Measurements from ENCODE around the gene PRAMEF8.
"Not testable (repeated sequence)": the region's sequence is repeated elsewhere in the genome, so short reads cannot be mapped to it uniquely, and the experiment has no call there.

PRAMEF8 gene

GRCh38 chr1:13285037-13285436 lies at the start of gene PRAMEF8:
Gene PRAMEF8, minus strand, starts transcription at chr1:13285137. Its CDS starts 1,046 bp downstream, at chr1:13284091.
- DNase-seq (ENCODE audit: low read depth in 2 of 2), result not testable (repeated sequence)

DNA sequence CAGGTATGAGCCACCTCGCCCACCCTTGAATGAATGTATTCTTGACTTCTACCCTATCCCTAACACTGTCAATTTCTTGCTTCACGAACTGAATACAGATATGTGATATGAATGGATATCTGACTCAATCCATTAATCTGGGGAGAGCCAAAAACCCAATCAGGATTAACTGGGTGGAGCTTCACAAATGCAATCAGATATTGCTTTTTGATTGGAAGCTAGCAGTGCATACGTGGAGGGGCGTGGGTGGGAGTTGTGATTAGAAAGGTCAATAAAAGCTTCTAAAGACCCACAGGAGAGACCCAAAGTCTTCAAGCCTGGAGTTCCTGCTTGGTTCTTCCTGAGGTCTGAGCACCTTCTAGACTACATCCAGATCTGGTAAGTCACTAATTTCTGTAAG lies 30.3 kb upstream of the PRAMEF8 start, which contains the start of gene PRAMEF15:
PRAMEF15 (plus strand) TSS at position 301 of the 400 bp plus-strand sequence. CDS start 2,827 bp downstream, outside the sequence.
- not testable (repeated sequence) for DNase-seq (ENCODE audit: low read depth in 2 of 2)

DNA sequence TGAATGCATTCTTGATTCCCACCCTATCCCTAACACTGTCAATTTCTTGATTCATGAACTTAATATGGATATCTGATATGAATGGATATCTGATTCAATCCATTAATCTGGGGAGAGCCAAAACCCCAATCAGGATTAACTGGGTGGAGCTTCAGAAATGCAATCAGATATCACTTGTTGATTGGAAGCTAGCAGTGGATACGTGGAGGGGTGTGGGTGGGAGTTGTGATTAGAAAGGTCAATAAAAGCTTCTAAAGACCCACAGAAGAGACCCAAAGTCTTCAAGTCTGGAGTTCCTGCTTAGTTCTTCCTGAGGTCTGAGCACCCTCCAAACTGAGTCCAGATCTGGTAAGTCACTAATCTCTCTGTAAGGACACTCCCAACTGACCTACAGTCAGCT lies 18.3 kb upstream of the PRAMEF8 start, which contains the start of gene PRAMEF33:
PRAMEF33 (plus strand) TSS at position 301 of the 400 bp plus-strand sequence. CDS start 2,416 bp downstream, outside the sequence.
- DNase-seq (ENCODE audit: low read depth in 2 of 2), result not testable (repeated sequence)

DNA sequence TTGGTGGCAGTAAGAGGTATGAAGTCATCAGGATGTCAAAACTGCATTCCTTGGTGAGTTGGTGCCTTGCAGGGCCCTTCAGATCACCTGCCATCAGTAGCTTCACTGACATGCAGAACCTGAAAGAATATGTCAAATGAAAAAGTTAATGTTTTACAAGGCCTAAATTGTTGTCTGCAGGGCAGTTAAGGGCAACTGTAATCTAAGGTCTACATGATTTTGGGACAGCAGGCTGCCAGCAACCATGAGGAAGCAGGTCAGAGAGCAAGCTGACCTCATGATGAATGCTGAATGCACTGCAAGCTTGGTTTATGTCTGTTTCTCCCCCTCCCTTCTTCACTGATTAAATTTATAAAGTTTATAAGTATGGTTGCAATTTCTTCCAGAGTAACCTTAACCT lies 17.3 kb upstream of the PRAMEF8 start:
- not testable (repeated sequence) for DNase-seq (ENCODE audit: low read depth in 2 of 2)

DNA sequence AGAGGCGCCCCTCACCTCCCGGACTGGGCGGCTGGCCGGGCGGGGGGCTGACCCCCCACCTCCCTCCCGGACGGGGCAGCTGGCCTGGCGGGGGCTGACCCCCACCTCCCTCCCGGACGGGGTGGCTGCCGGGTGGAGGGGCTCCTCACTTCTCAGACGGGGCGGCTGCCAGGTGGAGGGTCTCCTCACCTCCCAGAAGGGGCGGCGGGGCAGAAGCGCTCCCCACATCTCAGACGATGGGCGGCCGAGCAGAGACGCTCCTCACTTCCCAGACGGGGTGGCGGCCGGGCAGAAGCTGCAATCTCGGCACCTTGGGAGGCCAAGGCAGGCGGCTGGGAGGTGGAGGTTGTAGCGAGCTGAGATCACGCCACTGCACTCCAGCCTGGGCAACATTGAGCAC lies 13.8 kb upstream of the PRAMEF8 start:
- not testable (repeated sequence) for DNase-seq (ENCODE audit: low read depth in 2 of 2)

DNA sequence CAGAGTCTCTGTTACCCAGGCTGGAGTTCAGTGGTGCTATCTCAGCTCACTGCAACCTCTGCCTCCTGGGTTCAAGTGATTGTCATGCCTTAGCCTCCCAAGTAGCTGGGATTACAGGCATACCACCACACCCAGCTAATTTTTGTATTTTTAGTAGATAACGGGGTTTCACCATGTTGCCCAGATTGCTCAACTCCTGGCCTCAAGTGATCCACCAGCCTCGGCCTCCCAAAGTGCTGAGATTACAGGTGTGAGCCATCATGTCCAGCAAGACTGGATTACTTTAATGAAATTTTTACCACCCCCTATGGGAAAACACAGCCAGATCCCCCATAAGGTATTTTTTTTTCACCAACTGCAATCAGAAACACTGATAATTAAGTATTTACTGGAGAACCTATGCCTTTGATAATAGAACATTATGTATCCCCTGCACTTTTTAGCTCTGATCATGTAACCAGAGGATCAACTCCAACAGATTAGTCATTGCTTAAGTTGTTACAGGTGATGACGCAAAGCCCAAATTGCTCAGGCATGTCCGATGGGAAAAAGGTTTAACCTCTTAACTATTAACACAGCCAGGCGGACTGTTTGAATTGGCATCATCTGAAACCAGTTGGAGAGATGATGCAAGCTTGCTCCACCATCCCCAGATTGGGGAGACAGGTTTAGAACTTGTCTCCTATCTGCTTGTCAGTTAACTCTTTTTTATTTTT lies 12.4 kb upstream of the PRAMEF8 start:
- DNase-seq (ENCODE audit: low read depth in 2 of 2), result not testable (repeated sequence)

GRCh38 chr1:13289030-13289429 lies 4.1 kb upstream of the PRAMEF8 start:
- not testable (repeated sequence) for DNase-seq (ENCODE audit: low read depth in 2 of 2)

- DNase-seq (ENCODE audit: low read depth in 2 of 2), result not testable (repeated sequence)
These were observed 5.3 kb downstream of the PRAMEF8 start for GRCh38 chr1:13279617-13280016.

- DNase-seq (ENCODE audit: low read depth in 2 of 2), result not testable (repeated sequence)
These were observed 7.9 kb downstream of the PRAMEF8 start for GRCh38 chr1:13277016-13277415.

- not testable (repeated sequence) for DNase-seq (ENCODE audit: low read depth in 2 of 2)
These were observed 19.8 kb downstream of the PRAMEF8 start for GRCh38 chr1:13265124-13265523.

DNA sequence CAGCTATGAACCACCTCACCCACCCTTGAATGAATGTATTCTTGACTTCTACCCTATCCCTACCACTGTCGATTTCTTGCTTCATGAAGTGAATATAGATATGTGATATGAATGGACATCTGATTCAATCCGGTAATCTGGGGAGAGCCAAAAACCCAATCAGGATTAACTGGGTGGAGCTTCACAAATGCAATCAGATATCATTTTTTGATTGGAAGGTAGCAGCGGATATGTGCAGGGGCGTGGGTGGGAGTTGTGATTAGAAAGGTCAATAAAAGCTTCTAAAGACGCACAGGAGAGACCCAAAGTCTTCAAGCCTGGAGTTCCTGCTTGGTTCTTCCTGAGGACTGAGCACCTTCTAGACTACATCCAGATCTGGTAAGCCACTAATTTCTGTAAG lies 31.0 kb downstream of the PRAMEF8 start, which contains the start of gene PRAMEF5:
PRAMEF5 (plus strand) TSS at position 301 of the 400 bp plus-strand sequence. CDS start 5,071 bp downstream, outside the sequence.
- not testable (repeated sequence) for DNase-seq (ENCODE audit: low read depth in 2 of 2)

- DNase-seq (ENCODE audit: low read depth in 2 of 2), result not testable (repeated sequence)
These were observed 37.8 kb downstream of the PRAMEF8 start for GRCh38 chr1:13247122-13247521.

GRCh38 chr1:13246554-13246871 lies 38.4 kb downstream of the PRAMEF8 start:
- not testable (repeated sequence) for DNase-seq (ENCODE audit: low read depth in 2 of 2)

DNA sequence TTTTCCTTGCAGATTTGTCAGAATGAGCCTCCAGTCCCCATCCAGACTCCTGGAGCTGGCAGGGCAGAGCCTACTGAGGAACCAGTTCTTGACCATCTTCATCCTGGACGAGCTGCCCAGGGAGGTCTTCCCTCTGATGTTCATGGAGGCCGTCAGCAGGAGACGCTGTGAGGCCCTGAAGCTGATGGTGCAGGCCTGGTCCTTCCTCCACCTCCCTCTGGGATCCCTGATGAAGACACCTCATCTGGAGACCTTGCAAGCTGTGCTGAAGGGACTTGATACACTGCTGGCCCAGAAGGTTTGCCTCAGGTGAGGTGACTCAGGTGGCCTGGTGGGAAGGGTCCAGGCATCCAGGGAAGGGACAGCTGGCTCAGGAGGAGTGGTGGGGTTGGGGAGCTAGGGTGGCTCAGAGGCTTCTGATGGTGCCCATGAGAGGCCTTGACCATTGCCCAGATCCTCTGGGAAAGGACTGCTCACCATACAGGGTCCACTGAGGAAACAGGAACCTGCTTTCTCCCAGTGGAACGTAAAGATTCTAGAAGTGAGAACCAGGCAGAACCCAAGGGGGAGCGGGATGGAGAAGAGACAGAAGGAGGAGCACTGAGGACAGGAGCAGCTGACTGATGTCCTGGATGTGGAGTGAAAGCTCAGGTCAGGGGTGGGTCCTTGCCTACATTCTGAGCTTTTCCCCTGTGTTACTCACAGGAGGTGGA lies 38.9 kb downstream of the PRAMEF8 start:
- not testable (repeated sequence) for DNase-seq (ENCODE audit: low read depth in 2 of 2)

GRCh38 chr1:13243536-13244263 lies 41.2 kb downstream of the PRAMEF8 start:
- DNase-seq (ENCODE audit: low read depth in 2 of 2), result not testable (repeated sequence)

DNA sequence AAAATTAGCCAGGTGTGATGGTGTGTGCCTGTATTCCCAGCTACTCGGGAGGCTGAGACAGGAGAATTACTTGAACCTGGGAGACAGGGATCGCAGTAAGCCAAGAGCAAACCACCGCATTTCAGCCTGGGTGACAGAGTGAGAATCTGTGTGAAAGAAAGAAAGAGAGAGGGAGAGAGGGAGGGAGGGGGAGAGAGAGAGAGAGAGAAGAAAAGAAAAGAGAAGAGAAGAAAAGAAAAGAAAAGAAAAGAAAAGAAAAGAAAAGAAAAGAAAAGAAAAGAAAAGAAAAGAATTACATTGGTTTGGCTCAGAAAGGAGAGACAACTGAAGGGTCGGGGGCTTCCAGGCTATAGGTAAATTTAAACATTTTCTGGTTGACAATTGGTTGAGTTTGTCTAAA lies 45.3 kb downstream of the PRAMEF8 start:
- DNase-seq (ENCODE audit: low read depth in 2 of 2), result not testable (repeated sequence)

DNA sequence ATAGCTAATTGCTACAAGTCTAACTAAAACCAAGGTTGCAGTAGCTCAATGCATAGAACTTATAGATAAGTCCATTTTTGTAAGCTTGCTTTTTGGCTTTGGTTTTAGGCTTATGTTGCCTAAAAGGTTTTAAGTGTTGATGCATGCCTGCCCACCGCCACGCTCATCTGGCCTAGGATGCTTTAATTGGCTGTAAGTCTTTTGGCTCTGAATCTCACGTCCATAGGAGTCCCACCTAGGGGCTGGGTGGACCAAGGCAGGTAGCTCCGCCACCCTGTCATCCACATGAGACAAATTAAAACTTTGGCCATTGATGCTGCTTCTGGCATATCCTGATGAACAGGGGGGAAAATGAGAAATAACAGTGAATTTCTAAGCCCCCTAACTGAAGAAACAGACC lies 47.4 kb downstream of the PRAMEF8 start:
- DNase-seq (ENCODE audit: low read depth in 2 of 2), result not testable (repeated sequence)

DNA sequence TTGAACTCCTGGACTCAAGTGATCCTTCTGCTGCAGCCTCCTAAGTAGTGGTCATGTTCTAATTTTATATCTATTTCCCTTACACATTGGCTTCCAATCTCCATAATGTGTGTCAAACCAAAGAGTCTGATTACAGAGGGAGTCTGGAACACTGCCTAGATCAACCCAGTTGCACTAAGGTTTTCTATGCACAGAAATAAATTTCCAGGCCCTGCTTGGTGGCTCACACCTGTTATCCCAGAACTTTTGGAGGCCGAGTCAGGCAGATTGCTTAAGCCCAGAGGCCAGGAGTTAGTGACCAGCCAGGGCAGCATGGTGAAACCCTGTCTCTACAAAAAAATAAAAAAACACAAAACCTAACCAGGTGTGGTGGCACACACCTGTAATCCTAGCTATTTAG lies 50.9 kb downstream of the PRAMEF8 start:
- not testable (repeated sequence) for DNase-seq (ENCODE audit: low read depth in 2 of 2)

GRCh38 chr1:13232056-13232455 lies 52.9 kb downstream of the PRAMEF8 start:
- not testable (repeated sequence) for DNase-seq (ENCODE audit: low read depth in 2 of 2)

Data from stimulated activated CD4-positive, alpha-beta T cell treated with anti-CD3 and anti-CD28 coated beads, Interleukin-1b, Interleukin-23, amount 100 ng/mL, for 1 hour (primary cell).